Subcutaneous adipose tissue (tissue), 4 donors: ENCODE data around the gene NFIL3. TPM values are rescaled to one million over a fixed set of nuclear protein-coding genes. Genes with fewer than 3 reads are reported as not detected.

Experiments used
- total RNA-seq, 4 donors: library from RNA; depleted of rRNA; stranded (reverse); fragments of >200 nt; gene quantifications; one replicate each; pipeline ENCODE4 v1.1.0, GENCODE V29; 2016
- TF ChIP-seq, protein P1 (sequence below): fragments of 450-650 bp; IDR thresholded peaks from one replicate; pipeline ENCODE4 v1.5.1; 2016; ENCODE audit warnings: low read depth, mild to moderate bottlenecking, control low read depth, antibody characterized with exemption, moderate library complexity

NFIL3 gene
- total RNA-seq, 4 donors from 2014 or later: 45.2 to 146 (median 83.9) TPM

DNA sequence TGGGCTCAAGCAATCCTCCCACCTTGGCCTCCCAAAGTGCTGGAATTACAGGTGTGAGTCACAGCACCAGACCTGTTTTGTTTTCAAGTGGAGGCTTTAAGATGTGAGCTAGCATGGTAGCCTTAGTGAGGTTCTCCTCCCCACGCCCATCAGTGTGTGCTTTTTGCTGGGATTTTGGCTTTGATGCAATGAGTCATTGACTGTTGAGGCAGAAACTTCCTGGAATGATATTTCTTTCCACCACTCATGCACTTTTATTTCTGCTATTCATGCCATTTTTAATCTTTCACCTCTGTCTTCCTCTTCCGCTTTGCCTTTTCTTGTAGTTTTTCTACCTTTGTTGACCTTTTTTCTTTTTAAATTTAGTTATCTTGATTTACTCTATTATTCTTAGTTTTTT, 4.2 kb upstream of the NFIL3 start:
- TF ChIP-seq, protein P1, sequence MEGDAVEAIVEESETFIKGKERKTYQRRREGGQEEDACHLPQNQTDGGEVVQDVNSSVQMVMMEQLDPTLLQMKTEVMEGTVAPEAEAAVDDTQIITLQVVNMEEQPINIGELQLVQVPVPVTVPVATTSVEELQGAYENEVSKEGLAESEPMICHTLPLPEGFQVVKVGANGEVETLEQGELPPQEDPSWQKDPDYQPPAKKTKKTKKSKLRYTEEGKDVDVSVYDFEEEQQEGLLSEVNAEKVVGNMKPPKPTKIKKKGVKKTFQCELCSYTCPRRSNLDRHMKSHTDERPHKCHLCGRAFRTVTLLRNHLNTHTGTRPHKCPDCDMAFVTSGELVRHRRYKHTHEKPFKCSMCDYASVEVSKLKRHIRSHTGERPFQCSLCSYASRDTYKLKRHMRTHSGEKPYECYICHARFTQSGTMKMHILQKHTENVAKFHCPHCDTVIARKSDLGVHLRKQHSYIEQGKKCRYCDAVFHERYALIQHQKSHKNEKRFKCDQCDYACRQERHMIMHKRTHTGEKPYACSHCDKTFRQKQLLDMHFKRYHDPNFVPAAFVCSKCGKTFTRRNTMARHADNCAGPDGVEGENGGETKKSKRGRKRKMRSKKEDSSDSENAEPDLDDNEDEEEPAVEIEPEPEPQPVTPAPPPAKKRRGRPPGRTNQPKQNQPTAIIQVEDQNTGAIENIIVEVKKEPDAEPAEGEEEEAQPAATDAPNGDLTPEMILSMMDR: no peak

DNA sequence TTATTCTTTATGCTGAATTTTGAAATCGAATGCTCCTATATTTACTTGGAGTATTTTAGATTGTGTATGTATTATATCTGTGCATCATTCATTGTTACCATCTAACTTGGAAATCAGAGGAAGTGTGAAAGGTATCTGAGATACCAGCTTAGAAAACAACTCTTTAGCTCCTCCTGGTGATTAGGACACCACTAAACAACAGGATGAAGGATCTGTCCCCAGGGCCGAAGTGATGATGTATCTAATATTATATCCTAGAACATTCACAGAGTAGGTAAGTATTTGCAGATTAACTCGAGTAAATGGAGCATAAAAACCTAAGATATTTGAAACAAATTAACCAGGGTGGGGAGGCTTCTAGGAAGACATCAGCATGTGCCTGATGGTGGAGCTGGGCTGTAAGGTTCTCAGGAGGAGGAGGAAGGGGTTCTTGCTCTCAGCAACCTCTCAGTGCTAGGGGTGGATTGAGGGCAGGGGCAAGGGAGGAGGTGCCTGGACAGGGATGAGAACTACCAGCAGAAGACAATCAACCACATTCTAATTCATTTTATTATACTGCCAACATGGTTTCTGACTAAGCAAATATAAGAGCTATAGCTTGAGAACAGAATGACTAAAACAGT, 2.6 kb upstream of the NFIL3 start:
- TF ChIP-seq, protein P1: no peak

DNA sequence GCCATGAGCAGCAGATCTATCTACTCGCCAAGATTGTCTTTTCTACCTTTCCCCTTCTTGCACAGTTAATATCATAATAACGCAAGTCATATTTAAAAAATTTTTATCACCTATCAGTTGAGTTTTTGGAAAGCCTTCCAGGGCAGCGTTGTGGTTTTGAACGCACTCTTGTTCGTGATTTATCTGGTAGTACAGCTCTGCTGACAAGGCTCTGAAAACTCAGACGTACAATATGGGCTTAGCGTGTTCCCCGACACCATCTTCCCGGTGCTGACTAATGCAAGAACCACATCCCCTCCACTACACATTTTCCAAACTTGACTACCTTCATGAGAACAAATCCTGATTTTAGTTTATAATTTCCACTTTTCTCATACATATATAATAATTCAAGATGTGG, 1.6 kb upstream of the NFIL3 start:
- TF ChIP-seq, protein P1: no peak

DNA sequence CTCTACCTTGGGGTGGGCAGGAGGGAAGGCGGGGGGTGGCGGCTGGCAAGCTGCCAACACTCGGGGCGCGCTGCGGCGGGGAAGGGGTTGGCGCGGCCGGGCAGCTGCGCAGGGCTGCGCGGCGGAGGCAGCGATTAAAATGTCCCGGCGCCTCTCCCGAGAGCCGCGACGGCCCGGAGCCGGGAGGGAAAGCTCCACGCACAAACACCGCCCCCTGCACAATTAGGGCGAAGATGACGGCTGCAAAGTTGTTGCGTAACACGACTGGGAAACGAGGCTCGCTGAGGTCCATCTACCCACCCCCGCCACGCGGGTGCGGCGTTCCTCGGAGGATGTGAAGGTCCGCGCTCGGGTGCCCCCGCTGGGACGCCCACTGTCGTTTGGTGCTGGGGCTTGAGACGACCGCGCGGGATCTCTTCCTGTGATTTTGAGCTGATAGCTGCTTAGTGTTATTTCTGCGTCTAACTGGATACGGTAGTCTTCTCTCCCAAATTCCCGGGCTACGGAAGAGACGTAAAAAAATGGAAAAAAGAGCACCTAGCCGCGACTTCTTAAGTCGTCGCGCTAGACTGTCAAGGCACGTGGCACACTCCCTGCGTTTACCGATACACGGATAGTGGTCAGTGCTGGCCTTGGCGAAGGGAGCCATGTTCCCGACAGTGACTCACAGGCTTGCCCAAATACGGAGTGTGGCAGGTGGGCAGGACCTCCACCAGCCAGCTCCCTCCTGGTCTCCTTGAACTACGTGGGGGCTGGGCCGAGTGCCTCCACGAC, 958 bp upstream of the NFIL3 start:
- TF ChIP-seq, protein P1: no peak

DNA sequence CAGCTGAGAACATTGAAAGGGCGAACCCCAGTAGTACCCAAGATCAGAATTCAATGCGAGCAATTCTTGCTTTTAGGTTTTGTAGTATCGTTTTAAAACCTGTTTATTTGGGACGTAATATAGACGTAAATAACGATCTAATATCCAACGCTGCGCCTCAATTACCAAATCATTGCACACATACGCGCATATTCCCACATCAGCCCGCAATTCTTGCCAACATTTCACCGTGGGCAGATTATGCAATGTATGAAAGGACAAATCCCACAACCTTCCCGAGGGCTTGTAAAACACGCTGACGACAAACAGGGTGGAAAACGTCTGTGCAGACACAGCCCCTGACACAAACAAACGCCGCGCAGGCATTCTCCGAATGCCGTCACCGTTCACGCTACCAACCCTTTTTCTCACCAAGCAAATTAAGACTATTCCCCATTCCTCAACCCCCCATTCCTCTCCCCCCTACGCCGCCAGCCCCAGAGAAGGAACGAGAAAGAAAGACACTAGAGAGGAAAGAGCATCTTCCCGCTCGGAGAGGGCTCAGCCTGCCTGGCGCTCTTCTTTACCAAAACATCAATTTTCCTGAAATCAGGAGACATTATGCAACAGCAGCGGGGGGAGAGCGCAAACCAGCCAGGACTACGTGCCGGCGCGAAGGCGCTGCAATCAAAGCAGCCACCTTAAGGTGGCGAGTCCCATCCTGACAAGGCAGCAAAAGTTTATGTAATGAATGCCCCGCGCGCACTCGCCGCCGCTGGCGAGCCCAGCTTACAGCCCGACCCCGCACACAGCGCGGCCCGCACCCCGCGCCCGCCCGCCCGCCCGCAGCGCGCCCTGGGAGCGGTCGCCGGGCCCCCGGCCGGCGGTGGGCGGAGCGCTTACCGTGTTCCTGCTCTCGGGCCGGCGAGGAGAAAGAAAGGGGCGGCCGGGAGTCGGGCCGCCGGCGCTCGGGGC, 597 bp downstream of the NFIL3 start:
- TF ChIP-seq, protein P1: no peak

DNA sequence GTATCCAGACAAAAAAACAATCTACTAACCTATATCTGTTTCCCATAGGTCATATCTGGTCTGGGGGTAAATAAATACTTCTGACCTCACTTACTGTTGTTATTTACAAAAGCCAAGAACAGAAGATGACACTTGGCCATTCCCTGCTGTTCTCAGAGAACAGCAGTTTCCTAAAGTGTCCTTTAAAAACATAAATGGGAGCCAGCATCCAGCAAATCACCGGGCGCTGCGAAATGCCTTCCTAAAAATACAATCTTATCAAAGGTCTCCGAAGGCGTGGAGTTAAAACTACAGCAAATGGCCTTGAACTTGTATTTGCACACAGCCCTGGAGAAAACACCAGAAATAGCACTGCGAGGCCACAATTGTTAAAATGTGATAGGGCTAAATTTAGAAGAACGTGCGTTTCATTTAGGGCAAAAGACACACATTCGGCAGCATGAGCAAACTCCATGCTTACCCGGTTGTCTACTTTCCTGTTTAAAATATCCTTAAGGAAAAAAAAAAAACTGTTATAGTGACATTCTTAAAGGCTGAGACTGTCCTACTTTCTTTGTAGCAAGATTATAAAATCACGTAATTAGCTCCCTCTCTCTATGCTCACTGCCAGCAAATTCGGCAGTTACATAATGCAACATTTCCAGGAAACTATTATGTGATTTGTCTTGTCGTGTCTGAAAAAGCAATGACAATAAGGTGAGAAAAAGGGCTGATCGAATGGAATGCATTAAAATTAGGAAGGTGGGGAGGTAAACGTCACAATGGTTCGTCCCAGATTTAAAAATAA, 1.5 kb downstream of the NFIL3 start:
- TF ChIP-seq, protein P1: no peak
